Body of pancreas (tissue), 4 donors: Measurements from ENCODE around the gene EEFSEC. TPM values are rescaled to one million over a fixed set of nuclear protein-coding genes. Genes with fewer than 3 reads are reported as not detected.

ENCODE experiments used
- ATAC-seq: fragments of 150-250 bp; one replicate; pipeline ENCODE4 v1.9.1; 2016
- DNase-seq, 4 donors: peaks; one replicate each; pipeline ENCODE4 v3.0.0-alpha.2; 2019
- H3K27ac ChIP-seq, 4 donors: fragments of 200-600 bp; sonication (generic); 1 replicate in 3 of 4; 2 replicates in 1 of 4; pipeline versions ENCODE4 v1.5.1 to v1.6.1; 2016 to 2019; ENCODE audit warnings: mild to moderate bottlenecking in 1 of 4, mixed read lengths in 1 of 4, moderate library complexity in 1 of 4
- H3K27me3 ChIP-seq, 2 donors: fragments of 200-600 bp; sonication (generic); one replicate each; pipeline ENCODE4 v1.6.0; 2016; ENCODE audit warnings: mild to moderate bottlenecking in 1 of 2
- H3K36me3 ChIP-seq, 2 donors: fragments of 200-600 bp; sonication (generic); replicated peaks in 1 of 2; 2 replicates each; pipeline ENCODE4 v1.5.1; 2016; ENCODE audit warnings: low read depth in 2 of 2; ENCODE audit not compliant: insufficient read depth in 1 of 2
- H3K4me1 ChIP-seq: fragments of 200-600 bp; sonication (generic); one replicate; pipeline ENCODE4 v1.6.0; 2016
- H3K4me3 ChIP-seq, 2 donors: fragments of 200-600 bp; sonication (generic); 1 replicate in 1 of 2; 2 replicates in 1 of 2; pipeline ENCODE4 v1.5.1; 2016 to 2019
- H3K9me3 ChIP-seq, 3 donors: fragments of 200-600 bp; sonication (generic); 1 replicate in 2 of 3; 2 replicates in 1 of 3; pipeline ENCODE4 v1.5.1; 2016
- CTCF ChIP-seq, 7 experiments: fragments of 450-650 bp in 4 of 7; fragments of 200-600 bp in 3 of 7; sonication (generic) in 3 of 7; IDR thresholded peaks; one replicate each; pipeline ENCODE4 v1.5.1; 2016 to 2019; ENCODE audit warnings: antibody characterized with exemption in 7 of 7
- POLR2A ChIP-seq, 3 donors: fragments of 450-650 bp; IDR thresholded peaks; one replicate each; pipeline ENCODE4 v1.6.1; 2016; ENCODE audit warnings: antibody characterized with exemption in 3 of 3, mild to moderate bottlenecking in 2 of 3
- WGBS, 2 donors: methylation state at CpG; one replicate each; pipeline ENCODE4 v1.1.5; 2017; 5-methylcytosine and 5-hydroxymethylcytosine counted together
- intact Hi-C: fragments of 100-400 bp; cut with DNase I; formaldehyde crosslinking; loops from one replicate; pipeline ENCODE4 v1.15.1; 2023
- total RNA-seq, 2 donors: library from RNA; depleted of rRNA; stranded (reverse); fragments of >200 nt; gene quantifications; one replicate each; pipeline ENCODE4 v1.1.0, GENCODE V29; 2016

The EEFSEC gene
- total RNA-seq, 2 donors from 2014 or later, result 8.6 to 33.0 TPM

GRCh38 chr3:128289534-128289933 is 136.3 kb downstream of the EEFSEC start:
- no peaks in the 10 kb centered on the region for H3K4me1 ChIP-seq
- 95 to 100% methylated on average over 1 of the region's 1 CpG for WGBS, 2 donors
- intact Hi-C loops, result no loop called here
- no peak for TF ChIP-seq POLR2A (IDR thresholded peaks at IDR 0.05)
- no peak for TF ChIP-seq CTCF (IDR thresholded peaks at IDR 0.05)
- no peaks in the 10 kb centered on the region for H3K36me3 ChIP-seq
- H3K27ac ChIP-seq, result no peak overlapping the region
- DNase-seq, result no peak
- no peak overlapping the region for H3K4me3 ChIP-seq
- no peaks in the 10 kb centered on the region for H3K9me3 ChIP-seq
- ATAC-seq, result no peak
- no peaks in the 10 kb centered on the region for H3K27me3 ChIP-seq

DNA sequence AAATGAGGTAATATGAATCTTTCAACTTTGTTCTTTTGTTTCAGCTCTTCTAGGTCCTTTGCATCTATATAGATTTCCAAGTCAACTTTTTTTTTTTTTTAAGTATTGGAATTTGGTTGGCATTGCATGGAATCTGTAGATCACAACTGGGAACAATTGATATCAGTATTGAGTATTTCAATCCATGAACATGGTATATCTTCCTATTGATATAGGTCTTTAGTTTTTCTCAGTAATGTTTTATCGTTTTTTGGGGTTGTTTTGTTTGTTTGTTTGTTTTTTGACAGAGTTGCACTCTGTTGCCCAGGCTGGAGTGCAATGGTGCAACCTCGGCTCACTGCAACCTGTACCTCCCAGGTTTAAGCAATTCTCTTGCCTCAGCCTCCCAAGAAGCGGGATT is 137.2 kb downstream of the EEFSEC start:
- Histone ChIP-seq H3K27me3 (no peaks in the 10 kb centered on the region), H3K4me1 (no peaks in the 10 kb centered on the region), H3K4me3 (no peak overlapping the region), H3K9me3 (no peaks in the 10 kb centered on the region), H3K36me3 (no peaks in the 10 kb centered on the region), H3K27ac (no peak overlapping the region)
- intact Hi-C loops, result loop anchor here (10.0 kb wide), 1 partner anchor 294 kb away; no protein-coding TSS in a partner anchor
- ATAC-seq (no peak), DNase-seq (no peak)
- WGBS, 2 donors, result 91 to 95% methylated on average over 3 of the region's 3 CpGs
- TF ChIP-seq CTCF (IDR thresholded peaks at IDR 0.05) (no peak), POLR2A (IDR thresholded peaks at IDR 0.05) (no peak)

GRCh38 chr3:128293930-128294329 is 140.6 kb downstream of the EEFSEC start:
- no peak for ATAC-seq
- no peak for DNase-seq
- intact Hi-C loops, result loop anchor here (10.0 kb wide), 1 partner anchor 291 kb away; no protein-coding TSS in a partner anchor
- Histone ChIP-seq H3K27ac (no peak overlapping the region), H3K36me3 (no peaks in the 10 kb centered on the region), H3K4me1 (no peaks in the 10 kb centered on the region), H3K9me3 (no peaks in the 10 kb centered on the region), H3K4me3 (no peak overlapping the region), H3K27me3 (no peaks in the 10 kb centered on the region)
- TF ChIP-seq POLR2A (IDR thresholded peaks at IDR 0.05) (no peak), CTCF (IDR thresholded peaks at IDR 0.05) (no peak)
- WGBS, 2 donors, result 81 to 90% methylated on average over 1 of the region's 1 CpG

GRCh38 chr3:128294999-128295468 is 141.8 kb downstream of the EEFSEC start:
- no peaks in the 10 kb centered on the region for H3K36me3 ChIP-seq
- 81 to 90% methylated on average over 3 to 4 of the region's 4 CpGs for whole genome bisulfite sequencing, 2 donors

More at GRCh38 chr3:128294999-128295468, 141.8 kb downstream of the EEFSEC start:
- intact Hi-C loops, result loop anchor here (10.0 kb wide), 1 partner anchor 290 kb away; no protein-coding TSS in a partner anchor
- Histone ChIP-seq H3K9me3 (no peaks in the 10 kb centered on the region), H3K4me3 (no peak overlapping the region), H3K27ac (no peak overlapping the region), H3K4me1 (no peaks in the 10 kb centered on the region), H3K27me3 (no peaks in the 10 kb centered on the region)
- DNase-seq (no peak), ATAC-seq (no peak)
- TF ChIP-seq CTCF (IDR thresholded peaks at IDR 0.05), result no peak
- no peak for TF ChIP-seq POLR2A (IDR thresholded peaks at IDR 0.05)
